ENCODE measurements around the gene SLC34A2.
"Not testable (repeated sequence)": the region's sequence is repeated elsewhere in the genome, so short reads cannot be mapped to it uniquely, and the experiment has no call there.

Gene SLC34A2, protein sequence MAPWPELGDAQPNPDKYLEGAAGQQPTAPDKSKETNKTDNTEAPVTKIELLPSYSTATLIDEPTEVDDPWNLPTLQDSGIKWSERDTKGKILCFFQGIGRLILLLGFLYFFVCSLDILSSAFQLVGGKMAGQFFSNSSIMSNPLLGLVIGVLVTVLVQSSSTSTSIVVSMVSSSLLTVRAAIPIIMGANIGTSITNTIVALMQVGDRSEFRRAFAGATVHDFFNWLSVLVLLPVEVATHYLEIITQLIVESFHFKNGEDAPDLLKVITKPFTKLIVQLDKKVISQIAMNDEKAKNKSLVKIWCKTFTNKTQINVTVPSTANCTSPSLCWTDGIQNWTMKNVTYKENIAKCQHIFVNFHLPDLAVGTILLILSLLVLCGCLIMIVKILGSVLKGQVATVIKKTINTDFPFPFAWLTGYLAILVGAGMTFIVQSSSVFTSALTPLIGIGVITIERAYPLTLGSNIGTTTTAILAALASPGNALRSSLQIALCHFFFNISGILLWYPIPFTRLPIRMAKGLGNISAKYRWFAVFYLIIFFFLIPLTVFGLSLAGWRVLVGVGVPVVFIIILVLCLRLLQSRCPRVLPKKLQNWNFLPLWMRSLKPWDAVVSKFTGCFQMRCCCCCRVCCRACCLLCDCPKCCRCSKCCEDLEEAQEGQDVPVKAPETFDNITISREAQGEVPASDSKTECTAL

DNA sequence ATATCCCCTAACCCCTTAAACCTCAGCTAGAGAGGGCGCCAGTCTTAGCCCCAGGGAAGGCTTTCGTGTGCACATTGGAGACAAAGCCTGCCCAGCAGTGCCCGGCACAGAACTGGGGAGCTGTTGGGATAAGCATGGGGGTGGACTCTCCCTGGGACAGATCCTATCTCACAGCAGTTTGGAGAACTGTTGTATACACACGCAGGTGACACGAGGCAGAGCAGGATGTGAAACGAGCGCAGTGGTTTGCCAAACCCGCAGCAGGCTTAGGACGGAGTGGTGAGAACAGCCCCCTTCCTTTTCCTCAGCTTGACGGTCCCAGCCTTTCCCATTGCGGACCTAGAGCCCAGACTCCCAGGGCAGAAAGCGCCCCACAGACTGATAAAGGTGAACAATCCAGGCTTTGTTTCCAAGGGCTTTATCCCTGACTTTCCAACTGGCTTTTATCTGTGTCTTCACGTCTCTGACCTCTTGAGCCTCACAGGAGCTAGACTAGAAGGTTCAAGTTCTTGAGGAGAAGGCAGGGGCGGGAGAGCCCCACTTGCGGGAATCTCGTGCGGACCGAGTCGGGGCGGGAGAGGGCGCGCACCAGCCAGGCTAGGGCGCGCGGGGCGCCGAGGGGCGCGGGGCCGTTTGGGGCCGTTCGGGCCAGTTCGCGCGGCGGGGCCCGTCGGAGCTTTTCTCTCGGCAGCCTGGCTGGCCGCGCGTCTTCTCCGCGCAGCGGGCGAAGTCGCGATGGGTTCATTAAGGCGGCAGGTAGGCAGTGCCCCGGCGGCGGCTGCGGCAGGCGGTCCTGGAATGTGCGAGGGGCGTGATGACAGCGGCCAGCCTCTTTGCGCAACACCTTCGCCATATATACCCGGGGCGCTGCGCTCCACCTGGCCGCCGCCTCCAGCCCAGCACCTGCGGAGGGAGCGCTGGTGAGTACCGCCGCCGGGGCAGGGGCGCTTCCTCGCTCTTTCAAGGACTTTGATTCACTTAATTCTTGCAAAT lies at the start of gene SLC34A2:
Gene SLC34A2 (plus strand): TSS at position 881 of the 993 bp plus-strand sequence. CDS start 6,650 bp downstream, outside the sequence.
- no peak for DNase-seq

- no peak for DNase-seq
These were observed 47.0 kb upstream of the SLC34A2 start for GRCh38 chr4:25608644-25609043.

- DNase-seq: no peak
These were observed 45.7 kb upstream of the SLC34A2 start for GRCh38 chr4:25609976-25610375.

- not testable (repeated sequence) for DNase-seq
These were observed 42.0 kb upstream of the SLC34A2 start for GRCh38 chr4:25613613-25614012.

GRCh38 chr4:25614807-25615206 lies 40.8 kb upstream of the SLC34A2 start:
- DNase-seq: no peak

DNA sequence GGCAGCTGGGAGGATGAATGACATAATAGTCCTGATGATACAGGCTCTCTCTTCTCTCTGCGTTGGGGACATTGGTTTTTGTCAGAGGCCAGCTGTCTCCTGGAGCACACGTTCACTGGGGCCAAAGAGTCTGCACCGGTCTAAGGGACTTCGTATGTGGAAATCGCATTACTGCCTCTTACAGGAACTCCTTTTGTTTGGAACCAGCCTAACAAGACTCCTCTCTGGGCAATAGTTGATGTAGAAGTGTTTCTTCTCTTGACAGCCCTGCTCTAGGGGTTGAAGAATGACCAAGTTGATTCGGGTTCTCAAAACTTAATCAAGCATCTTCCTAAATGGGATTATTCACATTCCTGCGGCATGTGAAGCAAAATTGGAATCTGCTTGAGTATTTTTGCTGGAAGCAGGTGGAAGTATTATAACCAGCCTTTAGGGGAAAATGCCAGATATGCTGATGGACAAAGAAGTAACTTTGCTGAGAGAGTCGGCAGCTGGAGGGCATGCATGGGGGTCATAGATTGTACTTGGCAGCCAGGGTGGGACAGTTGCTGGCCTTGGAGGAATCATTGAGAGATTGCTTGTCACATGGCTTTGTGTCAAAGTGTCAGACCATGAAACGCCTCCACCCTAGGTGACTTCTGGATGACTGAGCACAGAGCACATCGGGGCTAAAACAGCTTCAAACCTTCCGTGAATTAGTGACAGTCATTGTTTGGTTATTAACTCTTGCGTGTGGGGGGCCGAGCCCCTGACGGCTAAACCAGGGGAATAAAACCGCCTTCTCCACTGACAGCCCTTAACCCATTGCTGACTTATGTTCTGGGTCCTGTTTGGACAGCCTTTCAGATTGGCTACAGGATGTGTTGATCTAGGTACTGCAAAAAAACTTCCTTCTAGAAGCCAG lies 34.4 kb upstream of the SLC34A2 start:
- no peak for DNase-seq

DNA sequence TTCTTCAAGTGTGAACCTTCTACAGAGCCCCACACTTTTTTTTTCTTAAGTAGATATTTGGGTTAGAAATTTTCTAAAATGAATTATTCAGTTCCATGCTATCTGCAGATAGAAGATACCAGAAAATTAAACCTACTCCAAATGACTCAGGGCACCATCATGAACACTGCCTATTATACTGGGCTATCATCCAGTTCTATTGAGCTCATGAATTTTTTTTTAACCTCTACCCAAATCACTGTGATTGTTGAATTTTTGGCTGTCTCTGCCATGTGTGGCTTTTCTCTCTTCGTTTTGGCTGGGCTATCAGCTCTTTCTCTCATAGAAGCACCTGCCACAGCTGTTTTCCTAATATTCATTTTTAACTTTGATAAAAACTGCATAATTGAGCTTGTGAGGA lies 31.0 kb upstream of the SLC34A2 start:
- DNase-seq: no peak

DNA sequence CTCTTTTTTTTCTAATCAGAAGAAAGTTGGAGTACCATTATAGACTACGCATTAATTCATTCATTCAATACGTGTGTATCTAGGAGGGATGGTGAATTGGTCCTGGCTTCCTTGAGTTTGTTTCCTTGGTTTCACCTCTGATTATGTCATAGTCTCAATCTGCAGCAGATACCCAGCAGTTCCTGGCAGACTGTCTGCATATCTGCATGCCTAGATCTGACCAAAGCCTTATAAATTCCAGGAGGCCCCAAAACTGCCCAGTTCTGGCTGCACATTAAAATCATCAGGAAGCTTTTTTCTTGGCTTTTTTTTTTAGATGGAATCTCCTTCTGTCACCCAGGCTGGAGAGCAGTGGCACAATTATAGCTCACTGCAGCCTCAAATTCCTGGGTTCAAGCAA lies 27.2 kb upstream of the SLC34A2 start:
- no peak for DNase-seq

GRCh38 chr4:25632135-25632534 lies 23.5 kb upstream of the SLC34A2 start:
- DNase-seq: no peak

DNA sequence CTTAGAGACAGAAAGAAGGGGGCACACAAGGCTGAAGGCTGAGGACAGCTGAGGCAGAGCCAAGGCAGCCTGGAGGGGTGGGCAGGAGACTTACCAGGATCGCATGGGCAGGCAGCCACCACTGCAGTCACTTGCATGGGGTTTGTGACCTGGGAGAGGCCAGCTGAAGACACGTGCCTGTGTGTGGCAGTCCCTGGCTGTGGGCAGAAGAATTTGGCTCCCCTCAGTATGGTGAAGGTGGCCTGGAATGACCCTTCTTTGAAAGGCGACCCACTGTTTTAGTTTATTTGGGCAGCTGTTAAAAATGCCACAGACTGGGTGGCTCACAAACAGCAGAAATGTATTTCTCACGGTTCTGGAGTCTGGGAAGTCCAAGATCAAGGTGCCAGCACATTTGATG lies 22.1 kb upstream of the SLC34A2 start:
- no peak for DNase-seq

DNA sequence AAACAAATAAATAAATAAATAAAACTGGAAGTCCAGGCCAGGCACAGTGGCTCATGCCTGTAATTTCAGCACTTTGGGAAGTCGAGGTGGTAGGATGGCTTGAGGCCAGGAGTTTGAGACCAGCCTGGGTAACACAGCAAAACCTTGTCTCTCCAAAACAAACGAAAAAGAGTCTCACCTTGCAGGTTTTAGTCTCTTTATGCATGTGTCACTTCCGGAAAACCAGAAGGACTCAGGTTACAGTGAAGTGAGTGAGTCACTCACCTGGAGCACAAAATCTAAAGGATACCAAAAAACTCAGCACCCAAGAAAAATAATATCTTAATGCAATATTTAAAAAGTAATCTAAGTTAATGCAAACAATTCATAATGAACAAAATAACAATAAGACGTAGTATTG lies 20.1 kb upstream of the SLC34A2 start:
- no peak for DNase-seq

- no peak for DNase-seq
These were observed 17.9 kb upstream of the SLC34A2 start for GRCh38 chr4:25637581-25638220.

DNA sequence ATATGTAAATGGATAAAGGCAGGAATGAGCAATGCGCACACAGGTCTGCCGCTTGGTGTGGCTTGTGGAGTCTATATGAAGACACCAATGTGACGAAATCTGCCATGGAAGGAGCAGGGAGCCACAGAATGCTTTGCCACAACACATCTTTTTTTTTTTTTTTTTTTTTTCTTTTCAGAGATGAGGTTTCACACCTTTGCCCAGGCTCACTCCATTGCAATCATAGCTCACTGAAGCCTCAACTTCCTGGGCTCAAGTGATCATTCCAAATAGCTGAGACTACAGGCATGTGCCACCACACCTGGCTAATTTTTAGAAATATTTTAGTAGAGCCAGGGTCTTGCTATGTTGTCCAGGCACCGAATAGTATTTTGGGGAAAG lies 17.4 kb upstream of the SLC34A2 start:
- DNase-seq: no peak

DNA sequence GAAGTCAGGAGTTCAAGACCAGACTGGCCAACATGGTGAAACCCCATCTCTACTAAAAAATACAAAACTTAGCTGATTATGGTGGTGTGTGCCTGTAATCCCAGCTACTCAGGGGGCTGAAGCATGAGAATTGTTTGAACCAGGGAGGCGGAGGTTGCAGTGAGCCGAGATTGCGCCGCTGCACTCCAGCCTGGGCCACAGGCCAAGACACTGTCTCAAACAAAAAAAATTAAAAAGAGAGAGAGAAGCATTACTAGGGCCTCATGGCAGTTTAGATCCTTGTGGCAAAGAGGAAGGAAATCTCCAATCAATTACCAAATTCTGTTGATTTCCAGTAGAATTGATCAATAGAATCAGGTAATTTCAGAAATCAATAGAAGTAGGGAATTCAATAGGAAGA lies 16.8 kb upstream of the SLC34A2 start:
- no peak for DNase-seq

- DNase-seq: no peak
These were observed 5.3 kb upstream of the SLC34A2 start for GRCh38 chr4:25650311-25650710.

GRCh38 chr4:25651682-25652081 lies 4.0 kb upstream of the SLC34A2 start:
- no peak for DNase-seq

DNA sequence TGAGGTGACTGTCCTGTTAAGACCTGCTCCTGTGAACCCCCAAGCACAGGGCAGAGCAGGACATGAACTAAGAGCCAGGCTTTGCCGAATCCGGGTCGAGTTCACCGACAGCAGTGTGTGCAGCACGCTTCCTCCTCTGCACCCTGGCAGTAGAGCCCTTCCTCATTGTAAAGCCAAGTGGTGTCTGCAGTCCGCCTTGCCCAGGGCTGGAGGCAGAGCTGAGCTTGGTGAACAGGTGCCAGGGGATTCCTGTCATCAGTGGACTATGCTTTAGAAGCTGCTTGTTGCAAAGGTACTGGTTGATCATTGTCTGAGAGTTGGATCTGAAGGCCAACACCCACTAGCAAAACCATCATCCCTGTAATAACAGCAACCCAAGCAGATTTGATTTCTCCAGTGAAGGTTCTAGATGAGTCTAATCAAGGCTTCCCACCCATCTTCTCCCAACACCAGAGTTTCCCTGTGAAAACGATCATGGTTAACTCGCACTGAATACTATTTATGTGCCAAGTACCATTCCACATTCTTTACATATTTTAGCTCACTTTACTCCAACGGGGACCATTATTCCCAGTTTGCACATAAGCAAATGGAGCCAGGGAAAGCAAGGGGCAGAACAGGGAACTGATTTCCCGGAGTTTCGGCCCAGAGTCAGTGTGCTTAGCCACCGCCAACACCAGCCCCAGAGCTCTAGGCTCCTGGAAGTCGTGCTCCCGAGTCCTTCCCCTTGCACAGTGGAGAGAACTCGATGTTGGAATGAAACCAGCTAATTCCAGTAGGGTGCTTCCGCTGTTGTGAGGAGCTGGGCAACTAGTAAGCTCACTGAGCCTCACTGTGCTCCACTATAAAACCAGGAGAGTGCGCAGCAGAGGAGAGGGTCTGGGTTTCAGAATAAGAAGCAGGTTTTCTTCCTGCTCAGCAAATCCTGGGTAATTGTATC lies 1.4 kb upstream of the SLC34A2 start:
- no peak for DNase-seq

- DNase-seq: no peak
These were observed 380 bp downstream of the SLC34A2 start for GRCh38 chr4:25656031-25656430.

- no peak for DNase-seq
These were observed 2.7 kb downstream of the SLC34A2 start for GRCh38 chr4:25658357-25658771.

GRCh38 chr4:25658777-25659176 lies 3.1 kb downstream of the SLC34A2 start:
- DNase-seq: no peak
